Neural crest cell (in vitro differentiated cells): ENCODE measurements around the gene ADAM23. TPM values are rescaled to one million over a fixed set of nuclear protein-coding genes. Genes with fewer than 3 reads are reported as not detected.

Experiments used
- DNase-seq: peaks from one replicate; pipeline ENCODE4 v3.0.0; 2021; ENCODE audit warnings: low read depth, mixed read lengths, low spot score
- H3K27ac Mint-ChIP-seq: one replicate; pipeline ENCODE4 v1.8.0; 2021; ENCODE audit warnings: mild to moderate bottlenecking, mixed read lengths; ENCODE audit not compliant: unreplicated experiment
- H3K27me3 Mint-ChIP-seq: 2 replicates; pipeline ENCODE4 v1.8.0; 2021; ENCODE audit warnings: low read depth, mild to moderate bottlenecking, mixed read lengths
- H3K36me3 Mint-ChIP-seq: 2 replicates; pipeline ENCODE4 v1.8.0; 2021; ENCODE audit warnings: low read depth, mild to moderate bottlenecking, mixed read lengths
- H3K4me1 Mint-ChIP-seq: 2 replicates; pipeline ENCODE4 v1.8.0; 2021; ENCODE audit warnings: mixed read lengths
- H3K4me3 Mint-ChIP-seq: one replicate; pipeline ENCODE4 v1.8.0; 2021; ENCODE audit warnings: mild to moderate bottlenecking, mixed read lengths
- H3K9me3 Mint-ChIP-seq: 2 replicates; pipeline ENCODE4 v1.8.0; 2021; ENCODE audit warnings: mixed read lengths
- CTCF ChIP-seq: fragments of 200-600 bp; sonication (generic); conservative IDR thresholded peaks from 2 replicates; pipeline ENCODE4 v1.5.0; 2021; ENCODE audit warnings: antibody characterized with exemption, mild to moderate bottlenecking
- total RNA-seq: library from RNA; stranded (reverse); gene quantifications from 2 replicates; pipeline ENCODE4 v1.2.1, GENCODE V29; 2021

The ADAM23 gene
- total RNA-seq, 1 donor from 2014 or later = 31.2 TPM

- Mint-ChIP-seq H3K27me3 (peaks cover 20% of the 10 kb centered on the region), H3K4me1 (peaks cover 34% of the 10 kb centered on the region), H3K27ac (peak overlapping the region; percentile 17), H3K36me3 (peaks cover 4% of the 10 kb centered on the region), H3K9me3 (no peaks in the 10 kb centered on the region), H3K4me3 (peak overlapping the region; percentile 91)
- DNase-seq = peak; percentile 20
- TF ChIP-seq CTCF = no peak
Measured at GRCh38 chr2:206443735-206444527, 599 bp downstream of the ADAM23 start.

GRCh38 chr2:206445948-206446347 is 2.6 kb downstream of the ADAM23 start:
- no peaks in the 10 kb centered on the region for H3K9me3 Mint-ChIP-seq
- no peak overlapping the region for H3K27ac Mint-ChIP-seq
- peak overlapping the region; percentile 59 for H3K4me3 Mint-ChIP-seq
- peaks cover 10% of the 10 kb centered on the region for H3K36me3 Mint-ChIP-seq
- H3K27me3 Mint-ChIP-seq = peaks cover 13% of the 10 kb centered on the region
- TF ChIP-seq CTCF = no peak
- peaks cover 29% of the 10 kb centered on the region for H3K4me1 Mint-ChIP-seq
- no peak for DNase-seq

- DNase-seq = no peak
- no peaks in the 10 kb centered on the region for H3K9me3 Mint-ChIP-seq
- H3K4me3 Mint-ChIP-seq = no peak overlapping the region
- peaks cover 4% of the 10 kb centered on the region for H3K4me1 Mint-ChIP-seq
- H3K27ac Mint-ChIP-seq = no peak overlapping the region
- TF ChIP-seq CTCF = no peak
- H3K27me3 Mint-ChIP-seq = no peaks in the 10 kb centered on the region
- H3K36me3 Mint-ChIP-seq = peaks cover 15% of the 10 kb centered on the region
Measured at GRCh38 chr2:206452242-206452641, 8.9 kb downstream of the ADAM23 start.

- no peaks in the 10 kb centered on the region for H3K27me3 Mint-ChIP-seq
Measured at GRCh38 chr2:206452750-206453149, 9.4 kb downstream of the ADAM23 start.

GRCh38 chr2:206456078-206456754 is 12.9 kb downstream of the ADAM23 start:
- TF ChIP-seq CTCF = no peak
- Mint-ChIP-seq H3K27ac (no peak overlapping the region), H3K4me1 (peaks cover 7% of the 10 kb centered on the region), H3K4me3 (no peak overlapping the region), H3K27me3 (no peaks in the 10 kb centered on the region), H3K36me3 (peaks cover 13% of the 10 kb centered on the region), H3K9me3 (no peaks in the 10 kb centered on the region)
- DNase-seq = no peak

More at GRCh38 chr2:206452750-206453149, 9.4 kb downstream of the ADAM23 start:
- peaks cover 15% of the 10 kb centered on the region for H3K36me3 Mint-ChIP-seq
- H3K4me3 Mint-ChIP-seq = no peak overlapping the region
- peaks cover 7% of the 10 kb centered on the region for H3K4me1 Mint-ChIP-seq
- H3K9me3 Mint-ChIP-seq = no peaks in the 10 kb centered on the region
- no peak overlapping the region for H3K27ac Mint-ChIP-seq
- no peak for DNase-seq
- no peak for TF ChIP-seq CTCF
